Upper lobe of left lung (tissue), 4 donors: ENCODE results near the gene AR.

Source experiments
- POLR2A ChIP-seq, 4 donors: fragments of 450-650 bp; IDR thresholded peaks; one replicate each; pipeline ENCODE4 v1.5.1; 2016 to 2017; ENCODE audit warnings: antibody characterized with exemption in 4 of 4, mild to moderate bottlenecking in 2 of 4
- POLR2AphosphoS5 ChIP-seq, 2 donors: sonication (generic); formaldehyde crosslinking; IDR thresholded peaks; one replicate each; pipeline ENCODE4 v1.5.1; 2017; ENCODE audit warnings: antibody characterized with exemption in 2 of 2
- TF ChIP-seq, protein P1 (sequence below), 6 experiments: fragments of 450-650 bp in 4 of 6; fragments of 200-600 bp in 2 of 6; sonication (generic) in 2 of 6; IDR thresholded peaks; one replicate each; pipeline ENCODE4 v1.5.1; 2016 to 2019; ENCODE audit warnings: antibody characterized with exemption in 6 of 6

DNA sequence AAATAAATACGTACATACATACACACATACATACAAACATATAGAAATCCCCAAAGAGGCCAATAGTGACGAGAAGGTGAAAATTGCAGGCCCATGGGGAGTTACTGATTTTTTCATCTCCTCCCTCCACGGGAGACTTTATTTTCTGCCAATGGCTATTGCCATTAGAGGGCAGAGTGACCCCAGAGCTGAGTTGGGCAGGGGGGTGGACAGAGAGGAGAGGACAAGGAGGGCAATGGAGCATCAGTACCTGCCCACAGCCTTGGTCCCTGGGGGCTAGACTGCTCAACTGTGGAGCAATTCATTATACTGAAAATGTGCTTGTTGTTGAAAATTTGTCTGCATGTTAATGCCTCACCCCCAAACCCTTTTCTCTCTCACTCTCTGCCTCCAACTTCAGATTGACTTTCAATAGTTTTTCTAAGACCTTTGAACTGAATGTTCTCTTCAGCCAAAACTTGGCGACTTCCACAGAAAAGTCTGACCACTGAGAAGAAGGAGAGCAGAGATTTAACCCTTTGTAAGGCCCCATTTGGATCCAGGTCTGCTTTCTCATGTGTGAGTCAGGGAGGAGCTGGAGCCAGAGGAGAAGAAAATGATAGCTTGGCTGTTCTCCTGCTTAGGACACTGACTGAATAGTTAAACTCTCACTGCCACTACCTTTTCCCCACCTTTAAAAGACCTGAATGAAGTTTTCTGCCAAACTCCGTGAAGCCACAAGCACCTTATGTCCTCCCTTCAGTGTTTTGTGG, 180.7 kb downstream of the AR start:
- TF ChIP-seq, protein P1, sequence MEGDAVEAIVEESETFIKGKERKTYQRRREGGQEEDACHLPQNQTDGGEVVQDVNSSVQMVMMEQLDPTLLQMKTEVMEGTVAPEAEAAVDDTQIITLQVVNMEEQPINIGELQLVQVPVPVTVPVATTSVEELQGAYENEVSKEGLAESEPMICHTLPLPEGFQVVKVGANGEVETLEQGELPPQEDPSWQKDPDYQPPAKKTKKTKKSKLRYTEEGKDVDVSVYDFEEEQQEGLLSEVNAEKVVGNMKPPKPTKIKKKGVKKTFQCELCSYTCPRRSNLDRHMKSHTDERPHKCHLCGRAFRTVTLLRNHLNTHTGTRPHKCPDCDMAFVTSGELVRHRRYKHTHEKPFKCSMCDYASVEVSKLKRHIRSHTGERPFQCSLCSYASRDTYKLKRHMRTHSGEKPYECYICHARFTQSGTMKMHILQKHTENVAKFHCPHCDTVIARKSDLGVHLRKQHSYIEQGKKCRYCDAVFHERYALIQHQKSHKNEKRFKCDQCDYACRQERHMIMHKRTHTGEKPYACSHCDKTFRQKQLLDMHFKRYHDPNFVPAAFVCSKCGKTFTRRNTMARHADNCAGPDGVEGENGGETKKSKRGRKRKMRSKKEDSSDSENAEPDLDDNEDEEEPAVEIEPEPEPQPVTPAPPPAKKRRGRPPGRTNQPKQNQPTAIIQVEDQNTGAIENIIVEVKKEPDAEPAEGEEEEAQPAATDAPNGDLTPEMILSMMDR (IDR thresholded peaks at IDR 0.05): no peak
- no peak for TF ChIP-seq POLR2A (IDR thresholded peaks at IDR 0.05)
- TF ChIP-seq POLR2AphosphoS5 (IDR thresholded peaks at IDR 0.05): no peak
